ENCODE results near the gene GSTCD.
"Not testable (repeated sequence)": the region's sequence is repeated elsewhere in the genome, so short reads cannot be mapped to it uniquely, and the experiment has no call there.

Gene GSTCD

DNA sequence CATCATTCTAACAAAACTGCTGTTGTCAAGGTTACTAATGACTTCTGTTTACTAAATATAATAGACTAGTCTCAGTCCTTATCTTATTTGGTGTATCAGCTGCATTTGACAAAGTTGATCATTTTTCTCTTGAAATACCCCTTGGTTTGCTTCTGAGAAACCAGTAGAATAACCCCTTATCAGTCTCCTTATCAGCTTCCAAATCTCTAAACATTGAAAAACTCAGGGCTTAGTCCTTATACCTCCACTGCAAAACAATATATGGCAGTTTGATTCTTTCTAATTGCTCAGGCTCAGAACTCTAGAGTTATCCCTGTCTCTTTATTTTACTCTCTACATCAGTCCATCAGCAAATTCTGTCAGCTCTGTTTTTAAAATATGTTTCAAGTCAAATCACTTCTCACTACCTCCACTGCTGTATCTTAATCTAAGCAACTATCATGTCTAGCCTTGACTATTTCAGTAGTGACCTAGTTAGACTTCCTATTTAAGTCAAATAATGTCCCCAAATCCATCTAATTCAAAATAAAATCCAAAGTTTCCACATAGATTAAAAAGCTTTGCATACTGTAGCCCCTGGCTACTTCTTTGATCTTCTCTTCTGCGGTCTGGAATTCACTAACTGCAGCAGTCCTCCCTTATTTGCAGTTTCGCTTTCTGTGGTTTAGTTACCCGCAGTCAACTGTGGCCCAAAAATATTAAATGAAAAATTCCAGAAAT lies 99.6 kb downstream of the GSTCD start:
- DNase-seq = no peak

- no peak for DNase-seq
These were observed 100.1 kb downstream of the GSTCD start for GRCh38 chr4:105808750-105809041.

DNA sequence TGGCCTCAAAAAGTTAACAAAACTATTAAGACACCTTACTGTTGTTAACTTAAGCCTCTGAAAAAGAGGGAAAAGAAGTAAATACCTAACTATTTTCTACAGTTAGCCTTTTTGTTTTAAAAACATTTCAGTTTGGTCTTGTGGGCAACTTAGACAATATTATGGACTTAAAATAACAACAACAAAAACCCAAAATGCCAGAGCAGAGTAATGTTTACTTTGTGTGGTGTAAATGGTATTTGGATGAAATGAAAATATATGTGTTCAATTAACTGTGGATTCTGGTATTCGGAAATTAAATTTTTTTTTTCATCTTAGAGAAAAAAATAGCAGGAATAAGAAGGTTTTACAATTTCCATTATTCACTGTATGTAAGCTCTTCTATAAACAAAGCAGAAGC lies 107.1 kb downstream of the GSTCD start:
- no peak for DNase-seq

DNA sequence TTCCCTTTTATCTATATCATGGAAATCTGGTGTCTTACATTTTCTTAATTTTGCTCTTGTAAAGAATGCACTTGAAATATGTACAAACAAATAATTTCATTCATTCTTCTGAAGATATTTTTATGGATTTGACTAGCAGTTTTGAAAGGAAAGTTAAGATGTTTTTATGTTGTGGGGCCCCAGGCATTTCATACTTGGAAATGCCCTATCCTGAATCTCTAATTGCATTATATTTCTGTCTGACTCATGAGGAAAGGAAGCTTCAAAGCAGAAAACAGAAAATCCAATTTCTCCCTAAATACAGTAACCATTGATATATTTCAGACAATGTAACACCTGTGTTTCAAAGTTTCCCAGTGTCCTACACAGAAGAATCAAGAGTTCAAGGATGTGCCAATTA lies 113.5 kb downstream of the GSTCD start:
- no peak for DNase-seq

DNA sequence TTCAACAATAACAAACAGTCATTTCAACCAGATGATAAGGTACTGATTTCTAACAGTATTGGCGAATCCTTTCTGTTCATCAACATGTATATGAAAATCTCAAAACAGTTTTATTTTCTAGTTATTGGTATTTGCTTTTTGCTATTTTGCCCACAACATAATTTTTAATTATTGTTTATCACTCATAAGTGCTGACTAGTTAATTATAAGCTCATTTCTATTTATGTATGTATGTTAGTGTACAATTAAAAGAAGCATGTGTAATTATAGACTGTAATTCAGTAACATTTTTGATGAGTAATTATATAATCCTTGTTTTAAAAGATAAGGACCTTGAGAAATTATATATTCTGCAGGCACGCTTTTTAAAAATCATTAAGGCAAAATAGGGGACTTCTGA lies 119.5 kb downstream of the GSTCD start:
- DNase-seq = no peak

DNA sequence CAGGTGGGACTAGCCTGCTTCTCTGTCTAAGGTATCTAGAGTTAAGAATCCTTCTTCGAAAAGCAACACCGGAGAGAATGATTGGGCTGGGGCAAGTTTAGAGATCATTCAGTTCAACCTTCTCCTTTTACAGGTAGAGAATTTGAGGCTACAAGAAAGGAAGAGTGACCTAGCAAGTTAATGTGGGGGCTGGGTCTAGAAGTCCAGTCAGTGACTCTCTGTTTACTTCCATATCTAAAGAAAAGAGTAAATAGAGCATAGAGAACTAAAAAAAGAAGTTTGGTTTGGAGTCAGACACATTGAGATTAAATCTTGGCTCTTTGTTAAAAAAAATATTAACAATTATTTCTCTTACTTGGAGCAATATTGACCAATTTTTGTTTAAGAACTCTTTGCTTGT lies 122.6 kb downstream of the GSTCD start:
- DNase-seq = no peak

DNA sequence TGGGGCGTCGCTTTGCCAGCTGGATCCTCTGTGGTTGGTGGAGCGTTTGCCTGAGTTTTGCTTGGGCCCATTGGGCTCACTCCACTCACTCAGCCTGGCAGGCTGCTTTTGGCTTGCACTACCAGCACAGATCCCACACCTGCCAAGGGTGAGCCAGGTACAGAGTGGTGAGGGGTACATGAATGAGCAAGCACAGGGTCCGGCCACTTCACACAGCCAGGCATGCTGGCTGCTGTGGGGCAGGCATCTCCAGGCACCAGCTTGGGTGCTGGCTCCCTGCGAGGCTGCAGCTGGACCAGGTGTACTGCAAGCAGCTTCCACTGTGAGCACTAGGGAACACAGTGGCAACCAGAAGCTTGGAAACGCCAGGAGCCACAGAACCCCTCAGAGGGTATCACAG lies 126.6 kb downstream of the GSTCD start:
- no peak for DNase-seq

DNA sequence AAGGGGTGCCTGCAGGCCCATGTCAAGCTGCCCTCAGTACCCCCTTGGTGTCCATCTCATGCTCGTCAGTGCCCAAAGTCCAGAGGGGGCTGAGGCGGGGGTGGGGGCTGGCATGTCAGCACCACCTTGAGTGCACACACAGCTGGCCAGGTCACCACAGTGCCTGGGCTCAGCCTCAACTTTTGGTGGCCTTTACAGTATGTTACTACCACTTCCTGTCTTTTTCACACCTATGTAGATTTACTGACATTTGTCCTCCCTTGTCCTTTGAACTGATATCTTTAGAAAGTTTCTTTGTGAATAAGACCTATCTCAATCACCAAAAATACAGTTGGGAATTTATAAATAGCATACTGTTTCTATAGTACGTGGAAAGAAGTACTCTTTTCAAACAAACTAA lies 128.0 kb downstream of the GSTCD start:
- no peak for DNase-seq

GRCh38 chr4:105837037-105837436 lies 128.5 kb downstream of the GSTCD start:
- DNase-seq = no peak

GRCh38 chr4:105838082-105838481 lies 129.5 kb downstream of the GSTCD start:
- no peak for DNase-seq

GRCh38 chr4:105840426-105841174 lies 132.0 kb downstream of the GSTCD start:
- DNase-seq = no peak

DNA sequence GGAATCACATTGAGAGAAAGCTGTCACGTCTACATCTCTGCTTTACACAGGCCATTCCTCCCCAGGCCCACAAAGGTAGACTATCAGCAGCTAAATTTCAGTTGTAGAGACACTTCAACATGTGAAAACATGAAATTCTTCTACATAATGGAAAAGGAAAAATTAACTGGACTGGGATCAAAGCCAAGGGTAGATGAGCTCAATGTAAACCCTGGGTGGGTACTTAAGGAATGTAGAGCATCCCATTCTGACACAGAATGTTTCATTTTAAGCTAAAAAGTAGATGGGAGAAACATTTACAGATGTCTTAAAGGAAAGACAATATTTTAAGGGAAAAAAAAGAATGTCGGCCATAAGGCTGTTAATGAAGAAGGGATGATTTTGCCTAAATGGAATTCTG lies 135.4 kb downstream of the GSTCD start:
- no peak for DNase-seq

- DNase-seq = no peak
These were observed 137.0 kb downstream of the GSTCD start for GRCh38 chr4:105845559-105845958.

GRCh38 chr4:105848359-105848758 lies 139.8 kb downstream of the GSTCD start:
- DNase-seq = not testable (repeated sequence)

- no peak for DNase-seq
These were observed 142.6 kb downstream of the GSTCD start for GRCh38 chr4:105851196-105851595.

DNA sequence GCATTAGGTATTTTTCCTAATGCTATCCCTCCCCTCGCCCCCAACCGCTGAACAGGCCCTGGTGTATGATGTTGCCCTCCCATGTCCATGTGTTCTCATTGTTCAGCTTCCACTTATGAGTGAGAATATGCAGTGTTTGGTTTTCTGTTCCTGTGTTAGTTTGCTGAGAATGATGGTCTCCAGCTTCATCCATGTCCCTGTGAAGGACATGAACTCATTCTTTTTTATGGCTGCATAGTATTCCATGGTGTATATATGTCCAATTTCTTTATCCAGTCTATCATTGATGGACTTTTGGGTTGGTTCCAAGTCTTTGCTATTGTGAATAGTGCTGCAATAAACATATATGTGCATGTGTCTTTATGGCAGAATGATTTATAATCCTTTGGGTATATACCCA lies 143.6 kb downstream of the GSTCD start:
- DNase-seq = not testable (repeated sequence)

GRCh38 chr4:105858466-105859040 lies 150.0 kb downstream of the GSTCD start:
- DNase-seq = no peak

GRCh38 chr4:105859233-105859632 lies 150.6 kb downstream of the GSTCD start:
- no peak for DNase-seq

DNA sequence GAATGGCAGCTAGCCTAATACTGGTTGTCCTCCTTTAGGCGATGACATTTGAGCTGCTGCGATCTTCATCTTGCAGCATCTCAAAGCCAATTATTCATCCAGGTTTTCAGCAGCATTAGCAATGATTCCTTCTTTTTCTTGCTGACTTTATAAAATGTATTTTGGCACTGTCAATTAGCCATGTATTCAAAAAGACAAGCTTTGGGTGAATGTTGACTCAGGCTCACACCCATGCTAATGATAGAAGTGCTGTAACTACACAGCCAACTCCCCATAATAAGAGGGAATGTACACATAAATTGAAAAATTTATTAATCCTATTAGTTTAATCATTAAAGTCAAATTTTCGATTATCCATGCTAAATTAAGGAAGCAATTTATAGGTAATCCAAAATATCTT lies 162.4 kb downstream of the GSTCD start:
- DNase-seq = no peak

GRCh38 chr4:105871997-105872396 lies 163.4 kb downstream of the GSTCD start:
- no peak for DNase-seq

- DNase-seq = no peak
These were observed 166.6 kb downstream of the GSTCD start for GRCh38 chr4:105875233-105875632.

- DNase-seq = no peak
These were observed 170.1 kb downstream of the GSTCD start for GRCh38 chr4:105878668-105879067.

- DNase-seq = no peak
These were observed 178.9 kb downstream of the GSTCD start for GRCh38 chr4:105887508-105887907.
